Measurements from ENCODE around the gene SMC1B.

Gene SMC1B

DNA sequence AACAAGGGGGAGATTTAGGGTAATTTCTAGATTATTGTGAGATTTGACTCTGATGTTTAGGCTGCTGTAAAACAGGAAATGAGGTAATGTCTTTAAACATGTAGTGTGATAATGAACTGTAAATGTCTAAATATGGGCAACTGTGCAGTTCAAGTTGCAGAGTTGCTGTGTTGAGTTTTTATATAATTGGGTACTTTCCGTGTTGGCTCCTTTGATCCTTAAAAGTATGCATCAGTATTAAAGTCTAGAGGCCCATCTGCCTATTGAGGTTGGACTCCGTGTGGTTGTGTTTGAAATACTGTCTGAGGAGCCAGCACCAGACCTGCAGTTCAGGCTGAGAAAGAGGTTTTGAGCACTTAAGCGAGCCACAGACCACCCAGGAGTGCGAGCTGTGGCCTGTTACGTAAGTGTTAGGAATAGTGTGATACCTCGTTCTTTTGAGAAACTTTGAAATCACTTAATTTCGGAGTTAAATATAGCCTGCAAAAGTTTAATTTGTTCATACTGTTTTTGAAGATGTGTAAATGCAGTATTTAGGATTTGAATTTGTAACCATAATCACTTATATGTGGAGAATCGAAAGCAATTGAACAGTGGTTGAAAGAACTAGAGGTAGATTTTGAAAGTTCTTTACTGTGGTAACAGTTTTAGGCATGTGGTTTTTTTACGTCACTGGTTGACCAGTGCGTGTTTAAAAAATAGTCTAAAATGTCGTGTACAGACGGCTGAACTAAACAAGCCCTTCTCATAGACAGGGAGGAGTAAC lies 94.7 kb downstream of the SMC1B start:
- no peak for DNase-seq

- DNase-seq: peak; percentile 56
Measured at GRCh38 chr22:45318168-45318557, 95.2 kb downstream of the SMC1B start.

DNA sequence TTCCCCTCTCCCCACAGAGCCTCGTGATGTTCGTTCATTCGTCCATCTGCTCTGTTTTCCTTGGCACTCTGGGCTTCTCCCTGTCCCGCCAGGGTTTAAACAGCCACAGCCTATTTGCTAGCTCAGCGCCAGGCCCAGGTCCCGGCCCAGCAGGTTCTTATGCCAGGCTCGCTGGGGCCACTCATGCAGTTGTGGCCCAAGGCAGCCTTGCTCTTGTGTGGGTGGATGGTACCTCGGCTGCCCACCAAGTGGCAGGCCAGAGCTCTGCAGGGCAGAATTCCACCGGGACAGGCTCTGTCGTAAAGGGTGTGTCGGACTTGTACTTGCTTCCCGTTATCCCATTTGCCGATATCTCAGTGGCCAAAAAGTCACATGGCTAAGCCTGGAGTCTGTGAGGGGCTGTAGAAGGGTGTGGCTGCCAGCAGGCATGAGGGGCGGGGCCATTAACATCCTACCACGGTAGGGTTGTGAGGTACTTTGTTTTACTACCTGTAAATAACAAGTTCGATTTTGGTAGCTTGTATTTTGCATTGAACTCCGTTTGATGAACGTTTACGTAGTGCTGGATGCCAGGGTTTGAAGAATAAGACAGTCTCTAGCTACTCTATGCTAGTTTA lies 95.7 kb downstream of the SMC1B start:
- DNase-seq: no peak

DNA sequence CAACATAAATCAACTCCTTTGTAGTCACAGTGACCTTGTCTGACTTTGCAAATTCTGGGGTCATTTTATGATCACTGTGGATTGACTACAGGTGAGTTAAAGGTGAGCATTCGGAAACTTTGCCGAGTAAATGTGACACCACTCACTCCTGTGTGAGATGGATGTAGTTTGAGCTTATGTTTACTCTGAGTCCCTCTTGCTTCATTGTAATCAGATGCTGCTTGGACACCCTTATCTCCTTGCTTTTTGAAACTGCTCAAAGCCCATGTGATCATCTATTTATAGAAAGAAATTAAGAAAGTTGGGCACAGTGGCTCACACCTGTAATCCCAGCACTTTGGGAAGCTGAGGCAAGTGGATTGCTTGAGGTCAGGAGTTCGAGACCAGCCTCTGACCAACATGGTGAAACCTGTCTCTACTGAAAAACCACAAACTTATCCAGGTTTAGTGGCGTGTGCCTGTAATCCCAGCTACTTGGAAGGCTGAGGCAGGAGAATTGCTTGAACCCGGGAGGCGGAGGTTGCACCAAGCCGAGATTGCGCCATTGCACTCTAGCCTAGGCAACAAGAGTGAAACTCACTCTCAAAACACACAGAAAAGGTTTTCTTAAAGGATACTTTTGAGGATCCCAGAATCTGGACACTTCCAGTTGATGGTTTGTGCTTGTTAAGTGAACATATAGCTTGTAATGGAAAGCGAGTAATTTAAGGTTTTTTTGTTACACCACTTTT lies 96.4 kb downstream of the SMC1B start:
- no peak for DNase-seq

DNA sequence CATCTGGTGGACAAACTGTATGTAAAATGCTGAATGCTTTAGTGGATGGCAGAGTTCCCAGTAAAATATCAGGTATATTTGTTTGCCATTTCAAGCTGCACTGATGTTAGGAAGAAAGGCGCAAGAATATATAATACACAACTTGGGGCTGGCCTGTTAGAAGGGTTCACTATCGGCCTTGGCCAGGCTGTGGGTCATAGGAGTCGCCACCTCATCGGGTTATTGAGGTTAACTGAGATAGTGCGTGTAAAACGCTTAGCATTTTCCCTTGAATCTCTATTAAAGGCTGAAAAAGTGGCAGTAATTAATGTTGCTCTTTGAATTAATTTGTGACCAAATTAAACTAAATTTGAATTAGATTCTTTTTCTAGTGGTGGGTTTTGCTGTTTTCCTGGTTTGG lies 98.6 kb downstream of the SMC1B start:
- DNase-seq: no peak

GRCh38 chr22:45314054-45314721 lies 99.2 kb downstream of the SMC1B start:
- no peak for DNase-seq

DNA sequence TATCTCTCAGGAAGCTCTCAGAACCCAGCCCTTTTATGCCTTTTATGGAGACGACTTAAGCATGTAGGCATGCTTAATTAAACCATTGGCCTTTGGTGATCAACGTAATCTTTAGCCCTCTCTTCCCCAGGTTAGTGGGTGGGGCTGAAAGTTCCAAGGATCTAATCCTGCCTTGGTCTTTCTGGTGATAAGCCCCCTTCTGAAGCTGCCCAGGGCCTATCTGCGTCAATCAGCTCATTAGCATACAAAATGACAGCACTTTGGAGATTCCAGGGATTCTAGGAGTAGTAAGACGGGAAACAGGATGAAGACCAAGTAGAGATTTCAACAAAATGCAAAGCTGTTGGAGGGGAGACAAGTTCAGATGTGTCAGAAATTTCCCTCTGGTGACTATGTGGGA lies 100.5 kb downstream of the SMC1B start:
- no peak for DNase-seq

DNA sequence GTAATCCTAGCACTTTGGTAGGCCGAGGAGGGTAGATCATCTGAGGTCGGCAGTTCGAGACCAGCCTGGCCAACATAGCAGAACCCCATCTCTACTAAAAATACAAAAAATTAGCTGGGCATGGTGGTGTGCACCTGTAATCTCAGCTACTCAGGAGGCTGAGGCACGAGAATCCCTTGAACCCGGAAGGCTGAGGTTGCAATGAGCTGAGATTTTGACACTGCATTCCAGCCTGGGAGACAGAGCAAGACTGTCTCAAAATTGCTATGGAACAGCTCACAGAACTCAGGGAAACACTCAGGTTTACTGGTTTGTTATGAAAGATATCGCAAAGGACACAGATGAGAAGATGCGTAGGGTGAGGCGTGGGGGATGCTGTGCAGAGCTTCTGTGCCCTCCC lies 101.0 kb downstream of the SMC1B start:
- DNase-seq: no peak

- no peak for DNase-seq
Measured at GRCh38 chr22:45310977-45311531, 102.3 kb downstream of the SMC1B start.

DNA sequence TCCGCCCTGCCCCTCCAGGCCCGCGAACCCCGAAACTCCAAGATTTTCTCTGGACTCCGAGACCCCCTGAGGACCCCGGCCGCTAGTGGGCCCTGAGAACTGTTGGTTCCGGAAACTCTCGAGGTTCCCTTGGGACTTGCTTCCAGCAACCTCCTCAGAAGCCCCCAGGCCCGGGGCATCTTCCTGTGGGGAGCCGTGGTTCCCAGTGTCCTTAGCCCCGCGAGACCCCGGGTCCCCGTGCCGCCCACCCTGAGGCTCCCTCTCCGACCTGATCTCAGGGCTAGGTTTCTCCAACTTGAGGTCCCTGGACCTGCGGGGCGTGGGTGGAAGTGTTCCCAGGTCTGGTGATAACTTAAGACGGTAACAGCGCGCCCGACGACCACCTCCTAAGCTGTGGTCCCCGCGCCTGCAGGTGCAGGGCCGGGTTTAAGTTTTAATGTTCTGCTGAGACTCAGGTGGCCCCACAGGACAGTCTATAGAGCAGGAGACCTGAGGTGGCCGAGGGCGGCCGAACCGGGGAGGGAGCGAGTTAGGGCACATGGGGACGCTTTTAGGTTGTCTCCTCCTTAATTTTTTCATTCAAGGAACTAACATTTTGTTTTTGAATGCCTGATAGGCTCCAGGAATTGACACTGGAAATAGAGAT lies 102.9 kb downstream of the SMC1B start:
- DNase-seq: no peak

- peak; percentile 81 for DNase-seq
Measured at GRCh38 chr22:45309422-45310227, 103.8 kb downstream of the SMC1B start, which contains the start of gene FAM118A. TSS of gene FAM118A (plus strand) at chr22:45309934. CDS start at chr22:45322380, 12,446 bp downstream.

- DNase-seq: no peak
Measured at GRCh38 chr22:45308957-45309421, 104.4 kb downstream of the SMC1B start.

- no peak for DNase-seq
Measured at GRCh38 chr22:45308391-45308956, 104.9 kb downstream of the SMC1B start.

DNA sequence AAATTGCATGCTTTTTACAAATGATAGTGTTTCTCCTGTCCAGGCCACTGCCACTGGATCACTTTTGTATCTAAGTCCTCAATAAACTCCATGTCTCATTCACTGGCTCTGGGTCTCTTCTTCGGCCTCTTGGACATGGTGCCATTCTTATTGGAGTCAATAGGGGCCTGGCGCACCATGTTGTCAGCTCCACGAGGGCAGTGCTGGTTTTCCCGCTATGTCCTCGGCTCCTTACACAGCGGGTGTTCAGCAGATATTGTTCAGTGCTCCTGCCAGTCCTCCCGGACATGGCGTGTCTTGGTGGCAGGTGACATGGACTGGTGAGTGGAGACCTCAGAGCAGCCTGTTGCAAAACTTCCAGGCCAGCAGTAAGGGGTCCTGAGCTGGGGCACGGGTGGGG lies 107.3 kb downstream of the SMC1B start:
- no peak for DNase-seq

DNA sequence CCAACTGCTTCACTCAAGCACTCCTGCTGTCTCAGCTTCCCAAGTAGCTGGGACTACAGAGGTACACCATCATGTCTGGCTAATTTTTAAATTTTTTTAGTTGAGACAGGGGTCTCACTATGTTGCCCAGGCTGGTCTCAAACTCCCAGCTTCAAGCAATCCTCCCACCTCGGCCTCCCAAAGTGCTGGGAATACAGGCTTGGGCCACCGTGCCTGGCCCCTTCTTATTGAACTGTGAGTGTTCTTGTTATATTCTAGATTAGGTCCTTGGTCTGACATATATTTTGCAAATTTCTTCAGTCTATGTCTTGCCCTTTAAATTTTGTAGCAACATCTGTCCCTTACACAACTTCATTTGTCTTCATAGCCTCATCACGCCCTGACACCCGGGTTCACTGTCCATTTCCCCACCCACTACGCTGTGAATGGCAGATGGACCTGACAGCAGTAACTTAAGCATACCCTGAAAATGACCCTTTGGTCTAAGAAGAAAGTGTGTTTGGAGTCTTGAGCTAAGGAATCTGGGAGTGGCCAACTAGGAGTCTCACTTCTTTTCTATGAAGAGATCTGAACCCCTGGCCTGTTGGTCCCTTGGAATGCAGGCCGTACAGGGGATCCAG lies 107.8 kb downstream of the SMC1B start:
- no peak for DNase-seq

DNA sequence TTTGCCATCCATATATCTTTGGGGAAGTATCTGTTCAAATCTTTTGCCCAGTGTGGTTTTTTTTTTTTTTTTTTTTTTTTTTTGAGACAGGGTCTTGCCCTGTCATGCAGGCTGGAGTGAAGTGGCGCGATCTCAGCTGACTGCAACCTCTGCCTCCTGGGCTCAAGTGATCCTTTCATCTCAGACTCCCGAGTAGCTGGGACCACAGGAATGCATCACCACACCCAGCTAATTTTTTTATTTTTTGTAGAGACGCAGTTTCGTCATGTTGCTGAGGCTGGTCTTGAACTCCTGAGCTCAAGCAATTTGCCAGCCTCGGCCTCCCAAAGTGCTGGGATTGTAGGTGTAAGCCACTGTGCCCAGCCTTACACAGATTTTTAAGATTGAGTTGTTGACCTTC lies 108.4 kb downstream of the SMC1B start:
- DNase-seq: no peak

- DNase-seq: no peak
Measured at GRCh38 chr22:45303181-45303580, 110.2 kb downstream of the SMC1B start.

GRCh38 chr22:45302751-45303150 lies 110.6 kb downstream of the SMC1B start:
- DNase-seq: no peak

GRCh38 chr22:45298934-45299505 lies 114.4 kb downstream of the SMC1B start:
- no peak for DNase-seq

GRCh38 chr22:45296628-45297297 lies 116.6 kb downstream of the SMC1B start:
- no peak for DNase-seq

Data from kidney glomerular epithelial cell (primary cell).